Measurements from ENCODE around the gene BTG2.

Gene BTG2

GRCh38 chr1:203342192-203342940 is 37.0 kb downstream of the BTG2 start:
- DNase-seq (ENCODE audit: low read depth): no peak

- no peak for DNase-seq (ENCODE audit: low read depth)
Measured at GRCh38 chr1:203343956-203344754, 38.8 kb downstream of the BTG2 start.

- DNase-seq (ENCODE audit: low read depth): no peak
Measured at GRCh38 chr1:203346060-203346768, 40.9 kb downstream of the BTG2 start.

- DNase-seq (ENCODE audit: low read depth): no peak
Measured at GRCh38 chr1:203346769-203347102, 41.4 kb downstream of the BTG2 start.

- no peak for DNase-seq (ENCODE audit: low read depth)
Measured at GRCh38 chr1:203349166-203349565, 43.8 kb downstream of the BTG2 start.

GRCh38 chr1:203349773-203350524 is 44.6 kb downstream of the BTG2 start:
- DNase-seq (ENCODE audit: low read depth): no peak

- DNase-seq (ENCODE audit: low read depth): no peak
Measured at GRCh38 chr1:203351037-203351625, 45.8 kb downstream of the BTG2 start, which contains the start of gene FMOD. FMOD (minus strand) TSS chr1:203351122; CDS start chr1:203348270, 2,852 bp downstream.

GRCh38 chr1:203353486-203353885 is 48.2 kb downstream of the BTG2 start:
- no peak for DNase-seq (ENCODE audit: low read depth)

- no peak for DNase-seq (ENCODE audit: low read depth)
Measured at GRCh38 chr1:203354246-203354645, 48.9 kb downstream of the BTG2 start.

GRCh38 chr1:203359010-203359571 is 53.8 kb downstream of the BTG2 start:
- no peak for DNase-seq (ENCODE audit: low read depth)

All from non-pigmented ciliary epithelial cell (primary cell).